Iris pigment epithelial cell (primary cell): Measurements from ENCODE around the gene CSAD.
"Not testable (repeated sequence)": the region's sequence is repeated elsewhere in the genome, so short reads cannot be mapped to it uniquely, and the experiment has no call there.

ENCODE experiments used
- DNase-seq: peaks from one replicate; pipeline ENCODE4 v3.0.0-alpha.2; 2011; ENCODE audit warnings: low read depth

Gene CSAD

DNA sequence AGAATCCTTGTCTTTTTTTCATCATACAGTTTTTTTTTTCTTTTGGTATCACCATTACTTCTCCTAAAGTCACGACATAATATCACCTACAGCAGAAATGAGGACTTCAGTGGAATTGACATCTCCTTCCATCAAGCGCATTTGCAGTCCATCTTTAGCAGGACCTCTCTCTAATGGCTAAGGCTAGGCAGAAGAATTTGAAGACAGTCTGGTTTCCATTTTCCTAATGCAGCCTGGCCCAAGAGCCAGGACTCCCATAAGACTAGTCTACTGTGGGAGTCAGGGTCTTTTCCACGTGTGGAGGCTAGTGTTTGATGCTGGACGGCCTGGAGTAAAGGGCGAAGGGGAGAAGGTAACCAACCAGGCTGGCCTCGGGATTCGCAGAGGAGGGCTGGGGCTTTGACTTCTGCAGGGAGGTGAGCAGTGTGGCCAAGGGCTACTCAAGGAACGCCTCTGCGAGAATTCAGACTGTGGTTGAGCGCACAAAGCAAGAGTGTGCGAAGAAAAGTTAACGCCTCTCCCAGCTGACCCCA lies 972 bp downstream of the CSAD start:
- no peak for DNase-seq

DNA sequence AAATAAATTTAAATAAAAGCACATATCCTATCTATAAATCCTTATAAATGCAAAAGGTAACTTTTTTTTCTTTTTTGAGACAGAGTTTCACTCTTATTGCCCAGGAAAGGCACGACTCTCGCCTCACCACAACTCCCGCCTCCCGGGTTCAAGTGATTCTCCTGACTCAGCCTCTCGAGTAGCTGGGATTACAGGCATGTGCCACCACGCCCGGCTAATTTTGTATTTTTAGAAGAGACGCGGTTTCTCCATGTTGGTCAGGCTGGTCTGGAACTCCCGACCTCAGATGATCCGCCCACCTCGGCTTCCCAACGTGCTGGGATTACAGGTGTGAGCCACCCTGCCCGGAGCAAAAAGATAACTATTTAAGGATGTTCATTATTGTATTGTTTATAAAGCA lies 1.9 kb downstream of the CSAD start:
- DNase-seq = not testable (repeated sequence)

DNA sequence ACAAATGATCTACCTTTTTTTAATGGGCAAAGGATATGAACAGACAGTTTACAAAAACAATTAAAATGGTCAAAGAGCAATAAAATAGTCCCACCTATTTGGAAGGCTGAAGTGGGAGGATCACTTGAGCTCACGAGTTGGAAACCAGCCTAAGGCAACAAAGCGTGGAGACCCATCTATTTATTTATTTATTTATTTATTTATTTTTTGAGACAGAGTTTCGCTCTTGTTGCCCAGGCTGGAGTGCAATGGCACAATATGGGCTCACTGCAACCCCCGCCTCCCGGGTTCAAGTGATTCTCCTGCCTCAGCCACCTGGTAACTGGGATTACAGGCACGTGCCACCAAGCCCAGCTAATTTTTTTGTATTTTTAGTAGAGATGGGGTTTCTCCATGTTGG lies 3.3 kb downstream of the CSAD start:
- not testable (repeated sequence) for DNase-seq

DNA sequence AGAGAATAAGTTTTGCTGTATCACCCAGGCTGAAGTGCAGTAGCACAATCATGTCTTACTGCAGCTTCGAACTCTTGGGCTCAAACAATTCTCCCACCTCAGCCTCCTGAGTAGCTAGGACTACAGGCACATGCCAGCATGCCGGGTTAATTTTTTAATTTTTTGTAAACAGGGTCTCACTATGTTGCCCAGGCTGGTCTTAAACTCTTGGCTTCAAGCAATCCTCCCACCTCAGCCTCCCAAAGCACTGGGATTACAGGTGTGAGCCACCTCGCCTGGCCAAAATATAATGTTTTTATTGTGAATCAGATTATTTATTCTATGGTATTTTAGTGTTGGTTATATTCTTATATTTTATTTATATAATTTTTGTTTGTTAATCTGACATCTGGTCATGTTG lies 4.0 kb downstream of the CSAD start:
- no peak for DNase-seq

DNA sequence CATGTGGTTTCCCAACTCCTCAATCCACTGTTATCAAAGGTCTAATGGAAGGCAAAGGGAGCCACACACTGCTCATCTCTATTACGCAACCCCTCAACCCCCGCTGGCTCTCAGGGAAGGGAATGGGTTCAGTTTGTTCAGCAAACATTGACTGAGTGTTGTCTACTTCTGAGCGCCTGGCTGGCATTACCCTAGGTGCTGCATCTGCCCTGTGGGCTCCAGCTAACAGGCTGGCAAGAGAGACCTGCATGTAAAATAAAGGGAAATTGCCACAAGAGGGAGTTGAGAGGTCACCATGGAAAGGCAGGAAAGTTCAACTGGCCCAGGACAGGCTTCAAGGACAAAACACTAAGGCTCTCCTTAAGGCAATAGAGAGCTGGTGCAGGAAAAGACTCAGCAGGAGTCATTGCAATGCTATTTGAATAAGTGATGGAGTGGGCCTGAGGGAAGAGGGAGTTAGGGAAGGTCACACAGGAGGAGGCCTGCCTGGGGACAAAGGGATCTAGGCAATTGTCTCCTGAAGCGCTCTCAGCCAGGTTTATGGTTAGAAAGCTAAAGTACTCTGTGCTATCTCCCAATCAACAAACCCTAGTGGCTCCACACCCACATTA lies 5.7 kb downstream of the CSAD start:
- DNase-seq = peak; percentile 59

DNA sequence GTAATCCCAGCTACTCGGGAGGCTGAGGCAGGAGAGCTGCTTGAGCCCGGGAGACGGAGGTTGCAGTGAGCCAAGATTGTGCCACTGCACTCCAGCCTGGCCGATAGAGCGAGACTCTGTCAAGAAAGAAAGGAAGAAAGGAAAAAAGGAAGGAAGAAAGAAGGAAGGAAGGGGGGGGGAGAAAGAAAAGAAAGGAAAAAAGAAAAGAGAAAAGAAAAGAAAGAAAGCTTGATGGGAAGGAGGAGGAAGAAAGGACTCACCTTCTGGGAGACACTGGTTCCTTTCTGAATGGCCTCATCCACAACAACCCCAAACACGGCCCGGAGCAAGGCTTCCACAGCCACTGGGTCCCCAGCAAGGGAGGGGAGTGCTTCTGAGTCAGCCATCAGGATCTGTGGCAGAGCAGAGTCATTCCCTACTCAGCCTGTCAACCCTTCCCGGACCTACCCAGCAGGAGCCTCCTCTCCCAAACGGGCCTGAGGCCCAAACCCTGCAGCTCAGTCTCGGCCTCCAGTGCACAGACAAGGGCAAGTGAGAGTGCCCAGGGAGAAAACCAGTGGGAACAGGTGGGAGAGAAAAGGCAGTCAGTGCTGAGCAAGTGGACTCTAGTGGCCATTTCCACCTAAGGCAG lies 7.5 kb downstream of the CSAD start:
- DNase-seq = no peak

DNA sequence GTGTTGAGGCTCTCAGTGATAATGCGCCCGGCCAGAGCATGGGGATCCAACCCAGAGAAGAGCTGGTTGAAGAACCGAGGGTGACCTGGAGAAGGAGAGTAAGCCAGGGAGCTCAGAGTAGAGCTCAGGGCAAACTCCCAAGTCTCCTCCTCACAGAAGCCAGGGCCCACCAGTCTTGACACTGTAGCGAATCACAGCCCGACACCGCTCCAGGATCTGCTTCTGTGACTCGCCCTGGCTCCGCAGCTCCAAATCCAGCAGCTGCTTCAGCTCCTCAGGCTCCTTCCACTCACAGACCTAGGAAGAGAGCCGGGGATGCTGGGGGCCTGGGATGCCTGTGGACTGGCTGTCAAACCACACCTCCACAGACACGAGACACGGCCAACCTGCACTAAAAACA lies 8.4 kb downstream of the CSAD start:
- peak; percentile 51 for DNase-seq

DNA sequence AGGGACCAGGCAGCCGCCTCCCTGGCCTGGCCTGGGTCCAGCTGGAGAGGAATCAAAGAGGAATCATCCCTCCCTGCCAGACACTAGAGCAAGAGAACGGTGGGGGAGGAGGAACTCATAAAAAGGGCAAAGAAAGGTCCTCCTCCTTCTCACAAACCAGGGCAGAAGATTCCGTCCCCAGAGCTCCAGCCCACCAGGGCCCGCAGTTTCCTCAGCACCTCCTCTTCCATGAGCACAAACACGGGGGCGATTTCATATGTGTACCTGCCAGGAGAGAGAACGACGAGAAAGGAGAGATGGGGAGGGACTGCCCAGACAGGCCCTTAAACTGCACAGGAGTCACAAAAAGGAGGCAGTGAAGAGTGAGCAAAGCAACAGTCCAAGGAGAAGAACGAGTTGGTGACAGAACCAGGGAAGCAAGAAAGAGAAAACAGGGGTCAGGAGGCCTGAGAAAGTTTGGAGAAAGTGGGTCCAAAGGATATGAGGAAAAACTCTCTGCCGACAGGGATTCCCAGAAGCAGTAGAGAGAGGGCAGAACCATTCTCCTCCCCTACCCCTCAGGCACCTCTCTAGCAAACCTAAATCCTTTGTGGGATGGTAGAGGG lies 8.9 kb downstream of the CSAD start:
- DNase-seq = peak; percentile 23

DNA sequence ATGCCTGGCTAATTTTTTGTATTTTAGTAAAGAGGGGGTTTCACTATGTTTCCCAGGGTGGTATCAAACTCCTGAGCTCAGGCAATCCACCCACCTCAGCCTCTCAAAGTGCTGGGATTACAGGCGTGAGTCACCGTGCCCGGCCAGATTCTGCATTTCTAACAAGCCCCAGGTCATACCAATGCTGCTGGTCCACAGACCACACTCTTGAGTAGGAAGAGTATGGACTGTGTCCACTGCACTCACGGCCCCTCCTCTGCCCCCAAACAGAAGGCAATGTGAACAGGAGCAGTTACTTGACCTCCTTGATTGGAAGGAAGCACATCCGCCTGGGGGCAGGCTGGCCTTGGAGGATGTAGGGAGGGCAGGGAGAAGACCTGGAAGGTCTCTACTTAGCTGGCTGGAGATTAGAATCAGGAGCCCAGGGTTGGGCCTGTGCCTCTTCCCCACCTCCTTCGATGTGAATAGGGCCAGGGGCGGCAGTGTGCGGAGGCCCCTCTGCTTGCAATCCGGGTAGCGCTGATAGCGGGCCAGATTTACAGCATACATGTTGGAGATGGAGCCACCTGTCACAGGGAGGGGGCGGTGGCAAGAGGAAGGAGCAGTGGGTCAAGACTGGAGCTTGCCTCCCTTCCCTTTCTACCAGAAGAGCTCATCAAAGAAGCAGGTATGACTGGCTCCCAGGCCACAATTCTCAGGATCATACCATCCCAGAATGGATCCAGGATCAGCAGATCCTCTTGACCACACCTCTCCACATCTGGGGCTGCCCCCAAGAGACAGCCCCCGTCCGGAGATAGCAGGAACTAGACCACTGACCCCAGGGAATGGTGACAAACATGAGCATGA lies 9.6 kb downstream of the CSAD start:
- DNase-seq = peak; percentile 21

DNA sequence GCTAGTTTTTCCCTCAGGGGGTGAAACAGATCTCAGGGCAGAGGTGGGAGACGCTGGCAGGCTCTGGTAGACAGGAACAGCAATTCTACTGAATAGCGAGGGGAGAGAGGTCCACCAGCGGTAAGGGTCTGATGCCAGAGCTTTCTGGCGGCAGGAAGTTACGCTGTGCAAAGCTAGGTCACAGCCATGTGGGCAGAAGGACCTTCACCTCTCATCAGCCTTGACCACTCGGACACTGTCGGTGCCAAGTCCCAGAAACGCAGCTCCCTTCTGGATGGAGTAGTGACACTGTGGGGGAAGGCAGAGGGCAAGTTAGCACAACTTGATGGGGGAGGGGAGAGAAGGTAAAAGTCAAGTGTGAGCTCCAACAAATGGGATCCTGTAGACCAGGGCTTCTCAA lies 10.5 kb downstream of the CSAD start:
- DNase-seq = no peak

DNA sequence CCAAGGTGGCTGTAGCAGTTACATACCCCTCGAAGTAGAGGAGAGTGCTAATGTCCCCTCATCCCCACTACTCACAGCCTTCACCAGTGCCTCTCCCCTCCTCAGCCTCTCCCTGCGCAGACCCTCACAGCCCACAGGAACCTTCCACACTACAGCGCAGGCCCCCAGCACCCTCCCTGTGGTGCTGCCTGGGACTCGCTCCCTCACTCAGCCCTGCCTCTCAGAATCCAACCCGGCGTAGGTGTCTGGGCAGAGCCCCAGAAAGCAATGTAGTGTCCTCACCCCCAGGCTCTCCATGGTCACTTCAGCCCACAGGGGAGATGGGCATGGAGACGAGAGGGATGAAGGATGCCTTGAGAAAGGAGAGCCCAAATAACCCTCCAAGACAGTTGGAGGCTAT lies 11.1 kb downstream of the CSAD start:
- DNase-seq = no peak

DNA sequence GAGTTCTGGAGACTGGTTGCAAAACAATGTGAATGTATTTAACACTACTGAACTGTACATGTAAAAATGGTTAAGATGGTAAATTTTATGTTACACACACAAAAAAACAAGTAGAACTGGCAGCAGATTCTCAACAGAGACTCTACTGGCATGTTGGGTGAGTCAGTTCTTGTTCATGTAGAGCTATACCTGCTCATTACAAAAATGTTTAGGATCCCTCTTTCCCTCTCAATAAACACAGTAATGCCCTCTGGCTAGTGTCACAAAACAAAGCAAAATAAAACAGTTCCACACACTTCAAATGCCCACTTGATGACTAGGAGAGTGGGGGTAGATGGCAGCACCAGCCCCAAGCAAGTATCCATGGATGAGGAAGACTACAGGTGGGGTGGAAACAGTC lies 13.9 kb downstream of the CSAD start:
- no peak for DNase-seq

DNA sequence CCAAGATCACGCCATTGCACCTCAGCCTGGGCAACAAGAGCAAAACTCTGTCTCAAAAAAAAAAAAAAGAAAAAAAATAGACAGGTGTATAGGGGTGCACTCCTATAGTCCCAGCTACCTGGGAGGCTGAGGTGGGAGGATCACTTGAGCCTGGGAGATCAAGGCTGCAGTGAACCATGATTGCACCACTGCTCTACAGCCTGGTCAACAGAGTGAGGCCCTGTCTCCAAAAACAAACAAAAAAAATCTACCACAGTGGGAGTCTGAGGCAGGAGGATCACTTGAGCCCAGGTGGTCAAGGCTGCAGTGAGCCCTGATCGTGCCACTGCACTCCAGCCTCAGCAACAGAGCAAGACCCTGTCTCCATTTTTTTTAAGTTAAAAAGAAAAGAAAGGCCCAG lies 17.7 kb downstream of the CSAD start:
- DNase-seq = not testable (repeated sequence)

DNA sequence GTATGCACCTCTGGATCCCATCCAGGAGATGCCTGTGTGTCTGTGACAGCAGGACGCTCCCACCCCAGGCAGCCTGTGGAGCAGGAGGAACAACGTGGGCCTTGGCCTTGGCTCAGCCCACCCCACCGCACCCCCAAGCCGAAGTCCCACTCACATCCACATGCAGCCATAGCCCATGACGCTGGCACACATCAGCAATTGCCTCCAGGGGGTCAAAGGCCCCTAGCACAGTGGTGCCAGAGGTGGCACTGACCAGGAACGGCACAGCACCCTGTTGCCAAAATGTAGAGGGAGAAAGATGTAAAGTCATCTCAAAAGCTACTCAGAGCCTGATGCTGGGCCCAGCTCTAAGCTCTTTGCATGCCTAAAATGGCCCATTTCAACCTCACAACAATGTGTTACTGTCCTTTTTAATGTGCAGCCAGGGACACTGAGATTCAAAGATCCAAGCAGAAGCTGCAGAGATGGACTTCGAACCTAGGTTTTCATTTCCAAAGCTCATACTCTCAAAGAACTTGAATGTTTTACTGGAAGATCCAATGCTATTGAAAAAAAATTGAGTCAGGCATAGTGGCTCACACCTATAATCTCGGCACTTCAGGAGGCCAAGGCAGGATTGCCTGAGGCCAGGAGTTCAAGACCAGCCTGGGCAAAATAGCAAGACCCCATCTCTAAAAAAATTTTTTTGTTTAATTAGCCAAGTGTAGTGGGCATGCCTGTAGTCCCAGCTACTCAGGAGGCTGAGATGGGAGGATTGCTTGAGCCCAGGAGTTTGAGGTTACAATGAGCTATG lies 19.4 kb downstream of the CSAD start:
- no peak for DNase-seq

DNA sequence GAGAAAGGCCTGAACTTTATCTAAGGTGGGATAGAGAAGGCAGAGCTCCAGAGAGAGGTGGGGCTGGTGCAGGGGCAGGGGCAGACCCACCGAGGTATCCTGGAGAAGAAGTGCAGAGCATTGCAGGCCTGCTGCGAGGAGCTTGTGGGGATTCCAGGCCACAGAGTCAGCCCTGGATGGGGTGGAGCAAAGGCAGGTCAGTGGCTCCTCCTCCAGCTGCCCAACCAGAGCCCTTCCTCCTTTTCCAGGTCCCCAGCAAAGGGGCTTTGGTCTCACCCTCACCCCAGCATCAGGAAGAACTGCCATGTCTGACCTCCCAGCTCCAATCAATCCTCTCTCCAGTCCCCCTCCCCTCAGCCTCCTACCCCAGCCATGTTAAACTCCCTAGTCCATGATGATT lies 20.1 kb downstream of the CSAD start:
- DNase-seq = no peak

DNA sequence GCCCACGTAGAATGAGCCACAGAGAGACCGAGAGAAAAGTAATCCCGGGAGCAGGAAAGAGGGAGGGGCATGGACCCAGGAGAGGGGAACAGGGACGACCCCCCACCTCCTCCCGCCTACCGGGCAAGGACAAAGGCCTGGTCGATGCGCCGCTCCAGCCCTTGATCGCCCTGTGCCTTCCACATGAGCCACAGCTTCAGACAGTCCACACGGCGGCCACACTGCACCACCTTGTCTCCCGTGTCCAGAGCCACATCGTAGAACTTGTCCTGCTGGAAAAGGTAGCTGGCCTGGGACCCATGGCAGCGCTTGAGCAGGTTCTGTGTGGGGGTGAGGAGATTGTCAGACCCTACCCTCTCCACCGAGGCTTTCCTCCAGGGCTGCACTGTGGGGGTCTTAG lies 20.7 kb downstream of the CSAD start:
- DNase-seq = no peak

DNA sequence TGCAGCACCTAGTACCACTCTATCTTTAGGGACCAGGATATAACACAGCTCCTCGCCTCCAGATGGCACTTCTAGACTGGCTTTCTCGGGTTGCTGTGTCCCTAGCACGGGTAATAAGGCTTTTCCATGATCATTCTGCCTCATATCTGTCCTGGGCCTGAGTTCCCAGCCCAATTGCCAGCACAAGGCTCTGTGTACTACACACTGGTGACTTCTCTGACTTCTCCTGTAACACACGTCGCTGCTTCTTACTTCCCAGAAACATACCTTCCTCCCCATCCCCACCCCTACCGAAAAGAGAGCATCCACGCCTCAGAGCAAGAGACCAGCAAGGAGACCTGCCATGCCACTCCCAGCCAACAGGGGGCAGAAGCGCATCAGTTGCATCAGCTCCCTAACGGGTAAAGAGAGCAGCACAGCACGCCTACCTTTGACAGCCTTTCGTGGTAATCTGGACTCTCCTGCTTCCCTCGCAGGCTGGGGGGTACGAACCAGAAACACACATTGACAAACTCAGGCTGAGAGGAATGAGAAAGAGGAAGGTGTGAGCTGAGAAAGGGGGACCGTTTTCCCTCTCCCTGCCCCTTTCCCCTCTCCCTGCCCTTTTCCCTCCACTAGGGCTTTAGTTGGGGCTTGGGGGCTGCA lies 21.4 kb downstream of the CSAD start:
- DNase-seq = peak; percentile 66

DNA sequence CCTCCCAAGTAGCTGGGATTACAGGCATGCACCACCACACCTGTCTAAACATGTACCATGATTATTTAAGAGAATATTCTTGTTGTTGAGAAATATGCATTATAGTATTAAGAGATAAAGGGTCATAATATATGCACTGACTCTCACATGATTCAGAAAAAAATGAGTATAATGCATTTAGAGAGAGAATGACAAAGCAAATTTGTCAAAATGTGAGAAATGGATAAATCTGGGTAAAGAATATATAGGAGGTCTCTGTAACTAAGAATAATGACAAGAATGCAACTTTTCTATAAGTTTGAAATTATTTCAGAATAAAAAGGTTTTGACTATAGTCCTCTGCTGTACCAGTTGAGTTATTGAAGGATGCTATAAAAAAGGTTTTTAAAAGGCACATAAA lies 28.3 kb downstream of the CSAD start:
- no peak for DNase-seq

DNA sequence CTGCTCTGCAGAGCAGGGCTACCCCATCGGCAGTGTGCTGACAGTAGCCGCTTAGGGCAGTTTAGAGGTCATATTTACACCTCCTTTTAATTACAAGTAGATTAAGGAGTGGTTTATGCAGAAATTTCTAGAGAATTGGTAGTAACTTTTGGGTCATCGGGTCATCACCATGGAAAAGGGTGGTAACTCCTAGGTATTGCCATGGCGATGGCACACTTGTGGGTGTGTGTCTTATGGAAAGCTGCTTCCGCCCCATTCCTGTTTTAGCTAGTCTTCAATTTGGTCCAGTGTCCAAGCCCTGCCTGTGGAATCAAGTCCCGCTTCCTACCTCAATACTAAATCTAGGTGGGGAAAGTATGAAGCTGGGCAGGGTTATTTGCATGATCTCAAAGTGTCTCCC lies 29.7 kb downstream of the CSAD start:
- DNase-seq = no peak

DNA sequence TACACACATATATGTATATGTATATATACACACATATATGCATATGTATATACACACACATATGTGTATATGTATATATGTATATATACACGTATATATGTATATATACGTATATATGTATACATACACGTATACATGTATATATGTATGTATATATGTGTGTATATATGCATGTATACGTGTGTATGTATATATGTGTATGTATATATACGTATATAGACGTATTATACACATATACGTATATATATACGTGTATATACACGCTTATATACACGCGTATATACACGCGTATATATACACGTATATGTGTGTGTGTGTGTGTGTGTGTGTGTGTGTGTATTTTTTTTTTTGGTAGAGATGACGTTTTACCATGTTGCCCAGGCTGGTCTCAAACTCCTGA lies 33.1 kb downstream of the CSAD start:
- no peak for DNase-seq

DNA sequence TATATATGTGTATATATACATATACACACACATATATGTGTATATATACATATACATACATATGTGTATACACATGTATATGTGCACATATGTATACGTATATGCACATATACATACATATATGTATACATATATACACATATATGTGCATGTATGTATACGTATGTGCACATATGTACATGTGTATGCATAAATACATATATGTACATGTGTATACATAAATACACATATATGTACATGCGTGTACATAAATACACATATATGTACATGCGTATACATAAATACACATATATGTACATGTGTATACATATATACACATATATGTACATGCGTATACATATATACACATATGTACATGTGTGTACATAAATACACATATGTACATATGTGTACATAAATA lies 33.5 kb downstream of the CSAD start:
- no peak for DNase-seq
